NT2/D1 (cell line): ENCODE measurements around the gene VSTM2L.
"Not testable (repeated sequence)": the region's sequence is repeated elsewhere in the genome, so short reads cannot be mapped to it uniquely, and the experiment has no call there.

Experiments
- SUZ12 ChIP-seq: IDR thresholded peaks from 2 replicates; pipeline ENCODE4 v1.6.1; 2011; ENCODE audit not compliant: insufficient read length, insufficient read depth; ENCODE audit errors: extremely low read depth
- YY1 ChIP-seq: IDR thresholded peaks from 2 replicates; pipeline ENCODE4 v1.6.1; 2011; ENCODE audit not compliant: insufficient read length, insufficient read depth
- ZNF274 ChIP-seq: IDR thresholded peaks from 2 replicates; pipeline ENCODE4 v1.6.1; 2011; ENCODE audit warnings: mild to moderate bottlenecking, low read depth, low read length

- TF ChIP-seq YY1, SUZ12, ZNF274: not testable (repeated sequence)
Measured at GRCh38 chr20:37963483-37963882, 60.6 kb downstream of the VSTM2L start.
